ENCODE measurements around the gene SRPK2. TPM values are rescaled to one million over a fixed set of nuclear protein-coding genes. Genes with fewer than 3 reads are reported as not detected.

The SRPK2 gene
- total RNA-seq, 1 experiment from 2014 or later = 58.2 TPM

DNA sequence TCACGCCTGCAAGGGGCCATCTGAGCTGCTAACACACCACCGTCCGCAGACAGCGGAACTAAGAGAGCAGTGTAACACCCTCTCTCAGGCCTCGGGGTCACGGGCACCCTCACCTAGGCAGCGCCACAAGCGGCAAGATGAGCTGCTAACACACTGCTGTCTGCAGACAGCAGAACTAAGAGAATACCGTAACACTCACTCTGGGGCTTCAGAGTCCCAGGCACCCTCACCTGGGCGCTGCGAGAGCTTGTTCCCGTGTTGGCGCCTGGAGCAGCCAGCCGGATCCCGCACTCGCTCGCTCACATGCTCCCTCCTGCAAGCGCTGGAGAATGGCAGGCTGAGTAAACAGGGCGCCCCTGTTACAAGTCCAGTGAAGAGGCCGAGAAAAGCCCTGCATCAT, 160.2 kb downstream of the SRPK2 start:
- no peaks in the 10 kb centered on the region for H3K36me3 ChIP-seq (ENCODE audit: control insufficient read depth, insufficient read depth, low read length)
- in situ Hi-C loops (cut with HindIII; ENCODE audit: low pct_unique_long_range_greater_than_20kb, low sequenced_read_pairs) (no loop called here), intact Hi-C loops (cut with micrococcal nuclease; ENCODE audit: unreplicated experiment) (no loop called here)
- H3K4me3 ChIP-seq (ENCODE audit: low read depth in 2 of 2, low read length in 2 of 2) = no peak overlapping the region
- ATAC-seq (no peak), DNase-seq (ENCODE audit: low read depth, low spot score) (no peak)
- ChIA-PET CTCF (no interaction called here), POLR2A (interaction anchor here (0.6 kb wide), 1 partner anchor 8 kb away, joined by 4 read pairs; no protein-coding TSS in a partner anchor)
- no peaks in the 10 kb centered on the region for H3K27me3 ChIP-seq (ENCODE audit: control insufficient read depth, insufficient read depth, low read length)
- no TSS peak for BruUV-seq (replicated peaks)
- TF ChIP-seq SIN3A (IDR thresholded peaks at IDR 0.05; ENCODE audit: borderline replicate concordance, insufficient read depth, low read depth, low read length) = no peak
- TF ChIP-seq, protein P1, sequence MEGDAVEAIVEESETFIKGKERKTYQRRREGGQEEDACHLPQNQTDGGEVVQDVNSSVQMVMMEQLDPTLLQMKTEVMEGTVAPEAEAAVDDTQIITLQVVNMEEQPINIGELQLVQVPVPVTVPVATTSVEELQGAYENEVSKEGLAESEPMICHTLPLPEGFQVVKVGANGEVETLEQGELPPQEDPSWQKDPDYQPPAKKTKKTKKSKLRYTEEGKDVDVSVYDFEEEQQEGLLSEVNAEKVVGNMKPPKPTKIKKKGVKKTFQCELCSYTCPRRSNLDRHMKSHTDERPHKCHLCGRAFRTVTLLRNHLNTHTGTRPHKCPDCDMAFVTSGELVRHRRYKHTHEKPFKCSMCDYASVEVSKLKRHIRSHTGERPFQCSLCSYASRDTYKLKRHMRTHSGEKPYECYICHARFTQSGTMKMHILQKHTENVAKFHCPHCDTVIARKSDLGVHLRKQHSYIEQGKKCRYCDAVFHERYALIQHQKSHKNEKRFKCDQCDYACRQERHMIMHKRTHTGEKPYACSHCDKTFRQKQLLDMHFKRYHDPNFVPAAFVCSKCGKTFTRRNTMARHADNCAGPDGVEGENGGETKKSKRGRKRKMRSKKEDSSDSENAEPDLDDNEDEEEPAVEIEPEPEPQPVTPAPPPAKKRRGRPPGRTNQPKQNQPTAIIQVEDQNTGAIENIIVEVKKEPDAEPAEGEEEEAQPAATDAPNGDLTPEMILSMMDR (IDR thresholded peaks at IDR 0.05) = no peak
- H3K4me1 ChIP-seq (ENCODE audit: control insufficient read depth, insufficient read depth, low read length) = peaks cover 14% of the 10 kb centered on the region
- H3K9me3 ChIP-seq (ENCODE audit: control insufficient read depth, insufficient read depth, low read depth, low read length) = no peaks in the 10 kb centered on the region; the same call in 1 of the 2 replicates
- no peak overlapping the region for H3K27ac ChIP-seq (ENCODE audit: low read length)

- in situ Hi-C loops (cut with HindIII; ENCODE audit: low pct_unique_long_range_greater_than_20kb, low sequenced_read_pairs) = no loop called here
- no peak overlapping the region for H3K4me3 ChIP-seq (ENCODE audit: low read depth in 2 of 2, low read length in 2 of 2)
- no TSS peak for BruUV-seq (replicated peaks)
- H3K4me1 ChIP-seq (ENCODE audit: control insufficient read depth, insufficient read depth, low read length) = peaks cover 20% of the 10 kb centered on the region
- intact Hi-C loops (cut with micrococcal nuclease; ENCODE audit: unreplicated experiment) = no loop called here
- no peak for ATAC-seq
- H3K9me3 ChIP-seq (ENCODE audit: control insufficient read depth, insufficient read depth, low read depth, low read length) = no peaks in the 10 kb centered on the region; the same call in 1 of the 2 replicates
- DNase-seq (ENCODE audit: low read depth, low spot score) = no peak
- CTCF ChIA-PET = no interaction called here
- POLR2A ChIA-PET = no interaction called here
- H3K36me3 ChIP-seq (ENCODE audit: control insufficient read depth, insufficient read depth, low read length) = no peaks in the 10 kb centered on the region
- H3K27ac ChIP-seq (ENCODE audit: low read length) = no peak overlapping the region
- TF ChIP-seq, protein P2, sequence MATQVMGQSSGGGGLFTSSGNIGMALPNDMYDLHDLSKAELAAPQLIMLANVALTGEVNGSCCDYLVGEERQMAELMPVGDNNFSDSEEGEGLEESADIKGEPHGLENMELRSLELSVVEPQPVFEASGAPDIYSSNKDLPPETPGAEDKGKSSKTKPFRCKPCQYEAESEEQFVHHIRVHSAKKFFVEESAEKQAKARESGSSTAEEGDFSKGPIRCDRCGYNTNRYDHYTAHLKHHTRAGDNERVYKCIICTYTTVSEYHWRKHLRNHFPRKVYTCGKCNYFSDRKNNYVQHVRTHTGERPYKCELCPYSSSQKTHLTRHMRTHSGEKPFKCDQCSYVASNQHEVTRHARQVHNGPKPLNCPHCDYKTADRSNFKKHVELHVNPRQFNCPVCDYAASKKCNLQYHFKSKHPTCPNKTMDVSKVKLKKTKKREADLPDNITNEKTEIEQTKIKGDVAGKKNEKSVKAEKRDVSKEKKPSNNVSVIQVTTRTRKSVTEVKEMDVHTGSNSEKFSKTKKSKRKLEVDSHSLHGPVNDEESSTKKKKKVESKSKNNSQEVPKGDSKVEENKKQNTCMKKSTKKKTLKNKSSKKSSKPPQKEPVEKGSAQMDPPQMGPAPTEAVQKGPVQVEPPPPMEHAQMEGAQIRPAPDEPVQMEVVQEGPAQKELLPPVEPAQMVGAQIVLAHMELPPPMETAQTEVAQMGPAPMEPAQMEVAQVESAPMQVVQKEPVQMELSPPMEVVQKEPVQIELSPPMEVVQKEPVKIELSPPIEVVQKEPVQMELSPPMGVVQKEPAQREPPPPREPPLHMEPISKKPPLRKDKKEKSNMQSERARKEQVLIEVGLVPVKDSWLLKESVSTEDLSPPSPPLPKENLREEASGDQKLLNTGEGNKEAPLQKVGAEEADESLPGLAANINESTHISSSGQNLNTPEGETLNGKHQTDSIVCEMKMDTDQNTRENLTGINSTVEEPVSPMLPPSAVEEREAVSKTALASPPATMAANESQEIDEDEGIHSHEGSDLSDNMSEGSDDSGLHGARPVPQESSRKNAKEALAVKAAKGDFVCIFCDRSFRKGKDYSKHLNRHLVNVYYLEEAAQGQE (IDR thresholded peaks at IDR 0.05; ENCODE audit: insufficient read depth in 1 of 2, low read depth in 2 of 2, low read length in 1 of 2) = no peak
- TF ChIP-seq, protein P1 (IDR thresholded peaks at IDR 0.05) = no peak
- TF ChIP-seq TCF7L2 (IDR thresholded peaks at IDR 0.05; ENCODE audit: low read depth, low read length) = no peak
- TF ChIP-seq POLR2AphosphoS5 (IDR thresholded peaks at IDR 0.05; ENCODE audit: low read depth, low read length) = no peak
- TF ChIP-seq SIN3A (IDR thresholded peaks at IDR 0.05; ENCODE audit: borderline replicate concordance, insufficient read depth, low read depth, low read length) = no peak
- H3K27me3 ChIP-seq (ENCODE audit: control insufficient read depth, insufficient read depth, low read length) = no peaks in the 10 kb centered on the region
Observed at GRCh38 chr7:105227391-105227790, 161.3 kb downstream of the SRPK2 start.
